NCI-H526 treated with DMSO at 0.1 percent for 48 hours (cell line): Measurements from ENCODE around the gene DIO1.
"Not testable (repeated sequence)": the region's sequence is repeated elsewhere in the genome, so short reads cannot be mapped to it uniquely, and the experiment has no call there.

Experiments
- DNase-seq: peaks from one replicate; lab custom pipeline; 2025; lab: John Stamatoyannopoulos, UW

Gene DIO1

DNA sequence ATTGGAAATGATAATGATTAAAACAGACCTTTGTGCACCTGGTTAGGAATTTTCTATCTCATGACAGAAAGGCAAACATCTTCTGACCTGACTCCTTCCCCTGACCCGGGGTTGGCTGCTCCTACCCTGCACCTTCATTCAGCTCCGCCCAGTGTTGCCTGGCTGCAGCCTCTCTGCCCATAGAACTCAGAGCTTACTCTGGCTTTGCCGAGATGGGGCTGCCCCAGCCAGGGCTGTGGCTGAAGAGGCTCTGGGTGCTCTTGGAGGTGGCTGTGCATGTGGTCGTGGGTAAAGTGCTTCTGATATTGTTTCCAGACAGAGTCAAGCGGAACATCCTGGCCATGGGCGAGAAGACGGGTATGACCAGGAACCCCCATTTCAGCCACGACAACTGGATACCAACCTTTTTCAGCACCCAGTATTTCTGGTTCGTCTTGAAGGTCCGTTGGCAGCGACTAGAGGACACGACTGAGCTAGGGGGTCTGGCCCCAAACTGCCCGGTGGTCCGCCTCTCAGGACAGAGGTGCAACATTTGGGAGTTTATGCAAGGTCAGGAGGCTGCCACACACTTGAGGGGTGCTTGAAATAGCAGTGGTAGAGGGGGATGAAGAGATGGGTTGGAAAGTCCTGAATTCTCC, at the start of gene DIO1:
Gene DIO1, plus strand, starts transcription at position 189 of the 638 bp plus-strand sequence. Its CDS starts 24 bp downstream, at position 213.
- no peak for DNase-seq

DNA sequence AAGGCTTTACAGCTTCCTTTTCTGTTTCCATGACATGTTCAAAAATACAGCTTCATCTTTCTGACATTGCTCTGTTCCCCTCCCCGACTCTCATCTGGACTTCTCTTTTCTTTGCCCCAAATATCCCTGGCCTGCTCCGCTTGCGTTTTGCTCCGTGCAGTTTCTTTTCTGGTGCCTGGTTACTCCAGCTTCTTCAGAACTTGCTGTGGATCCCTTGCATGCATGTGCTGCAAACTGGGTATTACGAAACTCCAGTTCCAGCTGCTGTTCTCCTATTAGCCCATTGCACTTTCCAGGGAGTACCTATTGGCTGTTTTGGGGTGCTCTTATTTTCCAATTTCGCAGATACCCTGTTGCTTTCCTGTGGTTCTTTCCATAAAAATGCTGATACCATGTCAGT, 46.0 kb upstream of the DIO1 start:
- DNase-seq: no peak

DNA sequence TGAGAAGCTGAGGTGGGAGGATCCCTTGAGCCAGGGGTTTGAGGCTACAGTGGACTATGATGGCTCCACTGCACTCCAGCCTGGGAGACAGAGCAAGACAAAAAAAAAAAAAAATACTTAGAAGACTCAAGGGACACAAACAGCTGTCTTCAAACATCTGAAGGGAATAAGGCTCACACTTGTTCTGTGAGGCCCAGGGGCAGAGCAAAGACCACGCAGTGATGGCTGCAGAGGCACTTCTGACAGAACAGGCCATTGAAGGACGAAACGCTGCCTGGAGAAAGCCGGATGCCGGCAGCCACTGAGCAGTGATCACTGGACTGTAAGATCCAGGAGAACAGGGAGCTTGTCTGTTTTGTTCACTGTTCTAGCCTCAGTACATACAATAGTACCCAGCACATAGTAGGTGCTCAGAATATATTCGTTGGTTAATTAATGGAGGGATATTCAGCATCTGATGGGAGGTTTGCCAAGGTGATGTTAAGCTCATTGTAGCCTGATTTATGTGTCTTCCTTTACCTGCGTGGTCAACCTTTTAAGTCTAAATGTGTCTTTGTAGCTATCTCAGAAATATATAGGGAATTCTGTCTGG, 43.8 kb upstream of the DIO1 start:
- DNase-seq: no peak

DNA sequence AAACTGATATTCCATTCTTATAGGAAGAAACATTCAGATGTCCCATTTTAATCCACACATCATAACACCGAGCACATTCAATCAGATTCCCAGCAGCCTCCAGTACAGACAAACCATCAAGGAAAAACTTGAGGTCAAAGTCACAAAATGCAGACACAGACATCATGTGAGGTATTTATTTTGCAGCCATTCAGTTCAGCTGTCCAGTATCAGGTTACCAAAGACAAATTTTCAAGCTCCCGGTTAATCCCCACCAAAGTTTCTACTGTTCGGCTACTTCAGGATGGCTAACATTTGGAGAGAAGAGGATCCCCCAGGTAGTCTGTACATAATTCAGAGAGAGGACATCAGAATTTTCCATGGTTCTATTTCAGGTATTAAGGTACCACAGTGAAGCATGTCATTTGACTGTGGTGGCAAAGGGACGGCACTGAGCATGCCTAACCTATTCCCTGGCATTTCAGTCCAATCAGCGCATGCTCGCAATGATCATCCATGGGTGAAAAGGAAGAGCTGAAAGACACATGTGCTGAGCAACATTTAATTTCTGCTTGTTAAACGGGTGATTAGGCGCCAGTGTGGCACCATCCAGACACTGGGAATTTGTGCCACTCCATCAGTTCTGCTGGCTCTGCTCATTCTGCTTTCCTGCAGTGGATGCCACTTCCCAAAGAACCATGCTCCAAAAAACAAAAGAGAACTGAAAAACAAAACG, 42.3 kb upstream of the DIO1 start:
- peak; percentile 33 for DNase-seq

DNA sequence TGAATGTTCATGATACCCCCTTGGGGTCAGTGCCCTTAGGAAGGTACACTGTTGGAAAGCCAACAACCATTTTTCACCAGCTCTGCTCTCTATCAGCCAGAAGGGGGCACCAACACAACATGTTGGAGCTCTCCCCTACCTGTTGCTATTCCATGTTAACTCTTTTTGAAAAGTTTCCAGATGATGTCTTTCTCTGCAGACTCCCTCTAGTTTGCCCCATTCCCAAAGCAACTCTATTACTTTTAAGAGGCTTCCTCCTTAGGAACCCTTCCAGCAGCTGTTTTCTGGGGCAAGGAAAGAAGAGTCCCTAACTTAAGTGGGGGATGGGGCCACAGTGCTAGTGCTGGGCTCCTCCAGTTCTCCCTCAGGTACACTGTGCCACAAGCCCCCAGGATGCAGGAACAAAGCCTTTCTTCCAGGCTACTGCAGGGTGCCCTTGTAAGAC, 33.0 kb upstream of the DIO1 start:
- DNase-seq: peak; percentile 43

DNA sequence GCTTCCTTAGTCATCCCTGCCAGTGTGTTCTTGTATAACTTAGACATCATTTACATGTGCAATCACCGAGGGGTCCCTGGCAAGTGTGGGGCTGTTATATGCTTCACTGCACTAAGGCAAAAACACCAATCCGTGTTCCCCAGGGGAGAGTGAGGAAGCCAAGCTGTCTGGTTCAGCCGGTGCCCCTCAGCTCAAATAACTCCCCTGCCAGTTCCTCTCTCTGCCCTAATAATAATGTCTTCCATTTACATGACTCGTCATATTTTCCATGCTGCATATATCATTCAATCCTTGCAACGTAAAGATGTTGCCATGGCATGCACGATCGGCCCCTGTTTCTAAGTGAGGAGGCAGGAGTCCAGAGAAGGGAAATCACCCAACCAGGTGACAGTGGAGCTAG, 31.5 kb upstream of the DIO1 start:
- peak; percentile 78 for DNase-seq

DNA sequence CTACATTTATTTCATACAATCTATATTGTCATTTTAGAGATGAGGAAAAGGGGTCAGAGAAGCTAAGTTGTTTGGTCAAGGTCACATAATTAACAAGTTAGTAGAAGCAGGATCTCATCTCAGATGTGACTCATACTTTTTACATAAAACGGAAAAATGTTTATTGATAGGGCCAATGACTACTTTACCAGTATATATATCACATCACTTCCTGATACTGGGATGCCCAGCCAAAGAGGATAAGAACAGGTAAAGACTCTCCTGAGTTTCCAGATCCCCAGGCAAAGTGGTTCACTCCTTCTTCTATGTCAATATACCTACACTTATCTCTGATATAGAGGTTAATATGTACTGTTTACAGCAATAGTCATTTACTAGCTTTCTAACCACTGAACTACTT, 25.4 kb upstream of the DIO1 start:
- no peak for DNase-seq

DNA sequence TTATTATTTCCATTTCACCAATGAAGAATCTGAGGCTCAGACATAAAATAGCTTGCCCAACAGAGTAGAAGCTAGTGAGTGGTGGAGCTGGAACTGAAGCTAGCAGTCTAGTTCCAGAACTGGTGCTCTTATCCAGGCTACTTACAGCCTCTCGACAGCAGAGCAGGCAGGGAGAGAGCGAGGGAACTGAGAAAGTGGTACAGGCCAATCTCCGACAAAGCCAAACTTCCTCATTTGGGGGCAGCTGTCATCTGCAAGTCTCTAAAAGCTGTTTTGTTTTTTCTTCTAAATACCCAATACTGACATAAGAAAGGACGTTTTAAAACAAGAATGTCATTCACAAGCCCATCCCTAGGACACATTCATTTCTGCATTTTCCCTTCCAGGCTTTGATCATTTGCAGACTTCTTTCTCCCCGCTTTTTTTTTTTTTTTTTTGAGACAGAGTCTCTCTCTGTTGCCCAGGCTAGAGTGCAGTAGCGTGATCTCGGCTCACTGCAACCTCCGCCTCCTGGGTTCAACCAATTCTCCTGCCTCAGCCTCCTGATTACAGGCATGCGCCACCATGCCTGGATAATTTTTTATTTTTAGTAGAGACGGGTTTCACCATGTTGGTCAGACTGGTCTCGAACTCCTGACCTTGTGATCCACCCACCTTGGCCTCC, 24.4 kb upstream of the DIO1 start:
- DNase-seq: no peak

DNA sequence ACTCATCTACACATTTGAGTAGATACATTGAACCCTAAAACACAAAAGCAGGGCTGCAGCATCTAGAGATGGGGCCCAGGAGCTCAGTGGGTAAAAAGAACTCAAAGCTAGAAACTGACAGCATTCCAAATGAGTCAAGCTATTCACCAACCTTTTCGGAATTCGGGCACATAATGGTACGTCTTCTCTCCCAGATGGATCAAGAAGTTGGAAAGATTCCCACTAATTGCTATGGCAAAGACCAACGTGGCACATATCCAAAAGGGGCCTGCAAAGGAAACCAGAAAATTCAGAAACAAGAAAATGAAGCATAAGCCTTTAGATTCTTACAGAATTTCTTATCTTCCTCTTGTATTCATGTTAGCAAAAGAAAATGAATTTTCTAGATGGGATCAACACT, 22.8 kb upstream of the DIO1 start:
- DNase-seq: no peak

DNA sequence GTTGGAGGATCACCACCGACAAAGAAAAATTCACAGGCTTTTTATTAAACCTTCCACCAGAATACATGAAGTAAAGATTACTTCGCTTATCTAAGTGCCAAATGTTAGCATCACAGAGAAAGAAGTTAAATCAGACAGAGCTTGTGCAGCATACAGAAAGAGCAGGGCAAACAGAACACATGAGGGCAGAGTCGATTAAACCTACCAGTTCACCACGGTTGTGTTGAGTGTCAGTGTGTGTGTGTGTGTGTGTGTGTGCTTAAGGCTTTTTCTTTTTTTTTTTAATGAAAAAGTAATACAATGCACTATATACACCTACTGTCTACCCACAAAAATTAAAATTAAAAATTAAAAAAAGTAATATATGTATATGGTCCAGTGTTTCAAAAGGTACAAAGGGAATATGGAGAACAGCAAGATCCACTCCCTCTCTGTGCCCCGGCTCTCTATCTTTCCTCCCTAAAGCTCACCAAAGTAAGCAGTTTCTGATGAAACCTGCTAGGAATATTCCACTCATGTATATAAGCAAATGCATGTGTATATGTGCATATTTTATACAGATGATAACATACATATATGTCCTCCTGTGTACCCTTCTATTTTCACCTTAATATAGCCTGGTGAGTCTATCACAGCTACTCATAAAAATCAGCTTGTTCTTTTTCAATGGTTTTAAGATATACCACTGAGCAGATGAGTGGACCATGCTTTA, 22.1 kb upstream of the DIO1 start:
- DNase-seq: no peak

DNA sequence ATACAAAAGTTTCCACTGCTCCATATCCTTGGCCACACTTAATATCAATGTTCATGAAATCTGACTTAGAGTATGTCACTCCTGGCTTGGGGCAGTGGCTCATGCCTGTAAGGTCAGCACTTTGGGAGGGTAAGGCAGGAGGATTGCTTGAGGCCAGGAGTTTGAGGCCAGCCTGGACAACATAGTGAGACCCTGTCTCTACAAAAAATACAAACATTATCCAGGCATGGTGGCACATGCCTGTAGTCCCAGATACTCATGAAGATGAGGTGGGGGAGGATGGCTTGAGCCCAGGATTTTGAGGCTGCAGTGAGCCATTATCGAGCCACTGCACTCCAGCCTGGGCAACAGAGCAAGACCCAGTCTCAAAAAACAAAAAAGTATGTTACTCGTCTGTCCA, 18.8 kb upstream of the DIO1 start:
- not testable (repeated sequence) for DNase-seq

DNA sequence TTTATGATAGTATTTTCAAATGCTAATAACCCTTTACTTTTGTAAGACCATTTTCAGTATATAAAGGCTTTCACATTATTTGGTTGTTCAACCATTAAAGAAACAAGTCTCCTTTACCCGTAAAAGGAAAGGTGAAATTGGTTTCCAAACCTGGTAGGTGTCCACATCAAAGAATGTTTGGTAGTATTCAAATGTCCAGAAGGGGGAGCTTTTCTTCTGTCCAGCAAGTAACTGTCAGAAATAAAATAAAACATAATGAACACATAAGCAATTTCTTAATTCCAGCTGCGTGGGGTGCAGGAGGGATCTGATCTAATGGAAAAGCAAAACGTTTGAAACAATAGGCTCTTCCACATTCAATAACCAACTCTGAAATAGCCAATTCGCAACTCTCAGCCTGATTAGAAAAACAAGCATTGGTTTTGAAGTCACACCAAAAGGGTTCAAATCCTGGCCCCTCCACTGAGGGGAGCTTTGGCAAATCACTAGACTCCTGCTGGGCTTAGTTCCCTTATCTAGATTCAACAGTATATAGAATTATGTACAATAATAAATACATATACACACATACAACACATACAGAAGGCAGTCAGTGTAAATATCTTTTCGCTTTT, 15.4 kb upstream of the DIO1 start:
- DNase-seq: peak; percentile 55

DNA sequence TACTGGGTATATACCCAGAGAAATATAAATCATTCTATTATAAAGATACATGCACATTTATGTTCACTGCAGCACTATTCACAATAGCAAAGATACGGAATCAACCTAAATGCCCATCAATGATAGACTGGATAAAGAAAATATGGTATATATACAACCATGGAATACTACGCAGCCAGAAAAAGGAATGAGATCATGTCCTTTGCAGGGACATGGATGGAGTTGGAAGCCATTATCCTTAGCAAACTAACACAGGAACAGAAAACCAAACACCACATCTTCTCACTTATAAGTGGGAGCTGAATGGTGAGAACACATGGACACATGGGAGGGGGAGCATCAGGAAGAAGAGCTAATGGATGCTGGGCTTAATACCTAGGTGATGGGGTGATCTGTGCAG, 12.1 kb upstream of the DIO1 start:
- DNase-seq: not testable (repeated sequence)

DNA sequence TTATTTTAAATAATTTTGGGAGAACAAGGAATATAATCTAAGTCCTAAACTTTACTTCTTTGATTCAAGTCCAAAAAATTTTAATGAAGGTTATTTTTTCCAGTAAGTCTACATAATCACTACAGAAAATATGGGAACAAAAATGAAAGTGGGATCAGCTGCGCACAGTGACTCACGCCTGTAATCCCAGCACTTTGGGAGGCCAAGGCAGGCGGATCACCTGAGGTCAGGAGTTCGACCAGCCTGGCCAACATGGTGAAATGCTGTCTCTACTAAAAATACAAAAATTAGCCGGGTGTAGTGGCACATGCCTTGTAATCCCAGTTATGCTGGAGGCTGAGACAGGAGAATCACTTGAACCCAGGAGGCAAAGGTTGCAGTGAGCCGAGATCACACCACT, 10.4 kb upstream of the DIO1 start:
- not testable (repeated sequence) for DNase-seq

DNA sequence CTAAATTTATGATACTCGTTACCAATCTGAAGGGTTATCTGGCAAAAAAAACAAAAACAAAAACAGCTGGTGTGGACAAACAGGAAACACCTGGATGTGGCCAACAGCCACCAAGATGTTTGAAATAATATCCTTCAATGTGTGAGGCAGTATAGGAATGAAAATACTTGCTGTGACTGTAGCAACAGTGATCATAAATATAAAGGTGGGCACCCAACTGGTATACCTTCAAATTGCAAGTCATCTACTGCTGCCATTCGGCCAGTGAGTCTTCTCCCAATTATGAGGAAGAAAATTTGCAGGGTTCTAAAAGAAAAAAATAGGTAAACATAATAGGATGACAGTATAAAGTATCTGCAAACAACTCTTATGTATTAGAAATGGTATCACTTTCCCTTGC, 5.3 kb upstream of the DIO1 start:
- no peak for DNase-seq

DNA sequence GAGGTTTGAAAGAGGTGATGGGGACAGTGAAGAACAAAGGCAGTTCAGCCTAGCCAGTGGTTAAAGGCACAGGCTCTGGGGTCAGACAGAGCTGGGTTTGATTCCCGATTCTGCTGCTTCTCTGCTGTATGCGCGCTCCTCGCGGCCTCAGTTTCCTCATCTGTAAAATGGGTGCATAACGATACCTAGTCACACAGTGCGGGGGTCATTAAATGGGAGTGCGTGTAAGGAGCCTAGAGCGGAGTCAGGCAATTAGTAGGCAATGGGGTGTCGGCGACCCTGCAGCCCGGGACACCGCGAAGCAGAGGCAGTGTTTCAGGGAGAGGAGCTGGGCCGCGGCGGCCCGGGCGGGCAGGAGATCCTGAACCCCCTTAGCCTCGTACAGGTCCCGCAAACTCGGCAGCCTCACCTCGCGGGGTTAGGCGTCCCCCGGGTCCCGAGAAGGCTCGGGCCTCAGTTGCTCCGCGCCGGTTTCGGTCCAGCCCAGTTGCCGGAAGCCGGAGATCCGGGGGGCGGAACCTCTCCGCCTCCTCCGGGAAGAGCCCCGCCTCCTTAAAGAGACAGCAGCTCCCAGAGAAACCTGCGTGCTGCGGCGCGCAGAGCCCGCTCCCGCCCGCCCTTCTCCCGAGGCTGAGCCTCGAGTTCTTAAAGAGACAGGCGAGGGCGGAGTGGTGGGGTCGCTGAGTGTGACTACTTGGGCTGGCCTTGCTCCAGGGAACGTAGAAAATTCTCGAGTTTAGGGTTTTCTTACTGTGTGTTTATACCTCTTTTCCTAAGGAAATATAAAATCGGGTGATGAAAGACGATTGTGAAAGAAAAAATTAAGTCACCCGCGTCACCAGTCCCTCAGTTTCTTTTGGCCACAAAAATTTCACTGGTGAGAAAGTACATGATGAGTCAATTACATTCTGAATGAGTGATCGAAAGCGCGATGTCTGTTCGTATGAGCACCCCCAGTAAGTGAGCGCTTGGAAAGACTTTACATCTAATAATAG, 4.4 kb upstream of the DIO1 start, which contains the start of gene YIPF1:
Gene YIPF1, minus strand, starts transcription at position 494 of the 995 bp plus-strand sequence. CDS start 860 bp downstream, outside the sequence.
- DNase-seq: peak; percentile 84

DNA sequence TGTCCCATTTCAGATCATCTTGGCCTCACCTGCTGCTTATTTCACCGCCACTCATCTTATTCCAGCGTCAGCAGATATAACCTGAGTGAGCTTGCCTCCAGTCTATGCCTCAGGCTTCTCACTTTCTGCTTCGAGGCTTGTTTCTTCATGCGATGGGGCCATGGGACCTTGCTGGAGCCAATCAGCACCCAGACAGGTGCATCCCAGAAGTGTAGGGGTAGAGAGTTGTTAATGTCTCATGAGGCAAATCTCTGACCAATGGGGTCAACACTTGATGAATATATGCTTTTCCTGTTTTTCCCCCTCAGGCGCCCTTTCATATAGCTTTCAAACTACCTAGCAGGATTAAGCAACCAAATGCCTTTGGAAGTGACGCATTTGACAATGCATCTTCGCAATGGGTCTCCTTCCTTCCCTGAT, 3.5 kb upstream of the DIO1 start:
- no peak for DNase-seq

DNA sequence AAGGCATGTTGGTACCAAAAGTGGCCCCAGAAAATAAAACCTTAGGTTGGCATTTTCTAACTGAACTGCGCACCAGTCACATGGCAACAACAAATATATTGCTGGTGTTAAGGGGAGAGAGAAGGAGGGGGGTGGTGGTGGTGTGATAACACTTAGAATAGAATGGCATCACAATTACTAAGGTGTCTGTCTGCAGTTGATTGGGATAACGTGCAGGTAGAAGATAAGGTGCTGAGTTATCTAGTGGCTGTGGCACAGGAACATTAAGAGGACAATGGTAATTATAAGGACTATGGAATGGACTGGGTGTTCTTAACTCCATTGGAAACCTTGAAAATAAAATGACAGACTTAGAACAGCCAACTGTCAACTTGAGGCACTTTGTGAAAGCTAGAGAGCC, 3.0 kb upstream of the DIO1 start:
- no peak for DNase-seq

DNA sequence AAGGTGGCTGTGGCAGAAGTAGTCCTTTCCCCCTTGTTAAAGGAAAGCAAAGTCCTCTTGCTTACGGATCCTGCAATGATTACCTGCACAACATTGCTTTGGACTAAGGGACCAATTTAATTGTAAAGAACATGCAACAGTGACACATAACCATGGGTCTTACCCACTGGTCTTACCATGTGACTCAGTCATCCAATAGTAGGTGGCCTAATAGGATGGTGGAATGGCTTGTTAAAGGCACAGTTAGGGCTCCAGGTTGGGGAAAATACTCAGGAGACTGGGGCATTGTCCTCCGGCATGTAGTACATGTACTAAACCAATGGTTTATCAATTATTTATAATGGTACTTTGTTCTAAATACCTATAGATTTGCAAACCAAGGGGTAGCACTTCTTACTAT, 2.3 kb upstream of the DIO1 start:
- DNase-seq: no peak

DNA sequence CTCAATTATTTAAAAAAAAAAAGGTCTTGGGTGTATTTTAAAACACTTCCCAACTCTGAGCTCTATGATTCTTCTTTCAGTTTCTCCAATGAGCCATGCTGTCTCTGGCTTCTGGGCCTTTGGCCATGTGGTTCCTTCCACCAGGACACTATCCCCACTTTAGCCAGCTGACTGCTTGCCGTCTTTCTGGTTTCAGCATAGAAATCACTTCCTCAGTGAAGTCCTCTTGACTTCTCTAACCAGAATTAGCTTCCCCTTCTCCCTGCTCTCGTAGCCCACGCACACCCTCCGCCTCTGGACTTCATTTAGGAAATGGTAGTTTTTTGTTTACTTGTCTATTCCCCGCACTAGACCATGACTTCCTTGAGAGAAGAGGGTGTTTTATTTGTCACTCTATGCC, 1.1 kb upstream of the DIO1 start:
- DNase-seq: no peak
